HG02973 (cell line): Measurements from ENCODE around the gene SGPP1.
"Not testable (repeated sequence)": the region's sequence is repeated elsewhere in the genome, so short reads cannot be mapped to it uniquely, and the experiment has no call there.

Experiments used
- ATAC-seq: cut with Tn5 transposase; IDR thresholded peaks from one replicate; pipeline ENCODE4 v1.9.1; 2021; ENCODE audit warnings: moderate library complexity; ENCODE audit not compliant: unreplicated experiment

SGPP1 gene

GRCh38 chr14:63726499-63726898 is 1.4 kb downstream of the SGPP1 start:
- no peak for ATAC-seq

GRCh38 chr14:63725786-63726460 is 1.9 kb downstream of the SGPP1 start:
- ATAC-seq, result no peak

GRCh38 chr14:63717702-63718101 is 10.2 kb downstream of the SGPP1 start:
- ATAC-seq, result no peak

GRCh38 chr14:63715360-63715759 is 12.5 kb downstream of the SGPP1 start:
- ATAC-seq, result no peak

- no peak for ATAC-seq
Measured at GRCh38 chr14:63713764-63714163, 14.1 kb downstream of the SGPP1 start.

GRCh38 chr14:63713058-63713457 is 14.8 kb downstream of the SGPP1 start:
- ATAC-seq, result no peak

GRCh38 chr14:63712123-63712522 is 15.7 kb downstream of the SGPP1 start:
- no peak for ATAC-seq

GRCh38 chr14:63710497-63710896 is 17.4 kb downstream of the SGPP1 start:
- no peak for ATAC-seq

GRCh38 chr14:63709589-63709988 is 18.3 kb downstream of the SGPP1 start:
- ATAC-seq, result no peak

- ATAC-seq, result no peak
Measured at GRCh38 chr14:63707216-63707615, 20.6 kb downstream of the SGPP1 start.

- ATAC-seq, result peak; percentile 45
Measured at GRCh38 chr14:63705561-63706070, 22.2 kb downstream of the SGPP1 start.

- ATAC-seq, result not testable (repeated sequence)
Measured at GRCh38 chr14:63702530-63702929, 25.3 kb downstream of the SGPP1 start.

- no peak for ATAC-seq
Measured at GRCh38 chr14:63701606-63702299, 26.1 kb downstream of the SGPP1 start.

GRCh38 chr14:63692310-63693020 is 35.4 kb downstream of the SGPP1 start:
- no peak for ATAC-seq

- ATAC-seq, result no peak
Measured at GRCh38 chr14:63689132-63689531, 38.7 kb downstream of the SGPP1 start.

- ATAC-seq, result no peak
Measured at GRCh38 chr14:63686926-63687325, 40.9 kb downstream of the SGPP1 start.

GRCh38 chr14:63685401-63685800 is 42.5 kb downstream of the SGPP1 start:
- no peak for ATAC-seq

GRCh38 chr14:63682727-63683593 is 44.9 kb downstream of the SGPP1 start:
- ATAC-seq, result no peak

- no peak for ATAC-seq
Measured at GRCh38 chr14:63678536-63678935, 49.3 kb downstream of the SGPP1 start.

- ATAC-seq, result no peak
Measured at GRCh38 chr14:63677891-63678379, 49.9 kb downstream of the SGPP1 start.

- ATAC-seq, result no peak
Measured at GRCh38 chr14:63676615-63677014, 51.2 kb downstream of the SGPP1 start.
